HCT116 (cell line): ENCODE measurements around the gene PRPF19. TPM values are rescaled to one million over a fixed set of nuclear protein-coding genes. Genes with fewer than 3 reads are reported as not detected.

Experiments used
- ATAC-seq: fragments of 200-7000 bp; cut with Tn5 transposase; 2 replicates; pipeline ENCODE4 v1.9.1; 2020; ENCODE audit warnings: mild to moderate bottlenecking, moderate library complexity
- BruUV-seq: library from RNA; stranded (reverse); fragments of 400-500 nt; replicated peaks from 2 replicates; lab custom pipeline; 2021; lab: Mats Ljungman, UMichigan
- CTCF ChIA-PET: fragments of 300-600 bp; sonication (Branson Sonifier 250); formaldehyde crosslinking; loops from one replicate; lab custom pipeline; 2021; ENCODE audit warnings: antibody characterized with exemption; lab: Charles Lee
- POLR2A ChIA-PET: fragments of 300-600, 350-600 bp; sonication (Branson Sonifier 250); formaldehyde crosslinking; loops from one replicate; lab custom pipeline; 2021; ENCODE audit warnings: antibody characterized with exemption; lab: Charles Lee
- RAD21 ChIA-PET, 2 experiments: fragments of 300-600 bp; sonication (Branson Sonifier 250); formaldehyde crosslinking; loops; one replicate each; lab custom pipeline; 2023; ENCODE audit warnings: low total read pairs in 2 of 2; ENCODE audit not compliant: uncharacterized antibody in 2 of 2, unreplicated experiment in 2 of 2, low non-redundant PET in 1 of 2; lab: Charles Lee
- DNase-seq: peaks from one replicate; pipeline ENCODE4 v3.0.0-alpha.2; 2010; ENCODE audit warnings: low read depth, low spot score
- H2AFZ ChIP-seq: fragments of 200-600 bp; shearing (Covaris generic), sonication (generic); 2 replicates; pipeline ENCODE4 v1.6.1; 2017; ENCODE audit warnings: low read depth, mixed run types, mixed read lengths, antibody characterized with exemption, low read length; ENCODE audit not compliant: poor library complexity, severe bottlenecking
- H3K27ac ChIP-seq: 2 replicates; pipeline ENCODE4 v1.5.1; 2012; ENCODE audit warnings: low read depth, low read length
- H3K27me3 ChIP-seq: fragments of 200-600 bp; sonication (generic); 2 replicates; pipeline ENCODE4 v1.6.1; 2016; ENCODE audit warnings: mixed run types, low read length, mixed read lengths; ENCODE audit not compliant: insufficient read depth
- H3K36me3 ChIP-seq, 2 experiments: fragments of 200-500 bp in 1 of 2; fragments of 200-600 bp in 1 of 2; sonication (Bioruptor generic) in 1 of 2; sonication (generic) in 1 of 2; 2 replicates each; pipeline versions ENCODE4 v1.5.1 to v1.6.1; 2014 to 2016; ENCODE audit warnings: low read length in 2 of 2, inconsistent platforms in 1 of 2, mixed read lengths in 1 of 2, mixed run types in 1 of 2; ENCODE audit not compliant: insufficient read depth in 2 of 2, control insufficient read depth in 1 of 2
- H3K4me1 ChIP-seq, 2 experiments: fragments of 200-600 bp in 1 of 2; sonication (generic) in 1 of 2; 2 replicates each; pipeline versions ENCODE4 v1.5.1 to v1.6.1; 2012 to 2017; ENCODE audit warnings: low read length in 2 of 2, inconsistent platforms in 1 of 2, mild to moderate bottlenecking in 1 of 2, mixed read lengths in 1 of 2, mixed run types in 1 of 2, moderate library complexity in 1 of 2; ENCODE audit not compliant: insufficient read depth in 2 of 2, control insufficient read depth in 1 of 2
- H3K4me2 ChIP-seq: fragments of 200-600 bp; sonication (generic); 2 replicates; pipeline ENCODE4 v1.6.1; 2017; ENCODE audit warnings: mixed run types, low read length, mixed read lengths
- H3K4me3 ChIP-seq, 2 experiments: fragments of 200-600 bp in 1 of 2; sonication (generic) in 1 of 2; replicated peaks in 1 of 2; 2 replicates each; pipeline ENCODE4 v1.5.1; 2011 to 2016; ENCODE audit warnings: low read length in 2 of 2, control low read depth in 1 of 2, low read depth in 1 of 2, mild to moderate bottlenecking in 1 of 2, mixed read lengths in 1 of 2, mixed run types in 1 of 2
- H3K79me2 ChIP-seq: fragments of 200-600 bp; sonication (generic); 2 replicates; pipeline ENCODE4 v1.6.1; 2017; ENCODE audit warnings: mild to moderate bottlenecking, mixed run types, low read length, moderate library complexity, mixed read lengths; ENCODE audit not compliant: insufficient read depth
- H3K9ac ChIP-seq: fragments of 200-600 bp; sonication (generic); 2 replicates; pipeline ENCODE4 v1.6.1; 2016; ENCODE audit warnings: low read length, mixed read lengths
- H3K9me2 ChIP-seq: fragments of 200-600 bp; sonication (generic), shearing (Covaris generic); 2 replicates; pipeline ENCODE4 v1.6.1; 2017; ENCODE audit warnings: mixed run types, mild to moderate bottlenecking, moderate library complexity; ENCODE audit not compliant: insufficient read depth
- H3K9me3 ChIP-seq, 2 experiments: fragments of 200-500 bp in 1 of 2; fragments of 200-600 bp in 1 of 2; sonication (Bioruptor generic) in 1 of 2; sonication (generic) in 1 of 2; 2 replicates each; pipeline ENCODE4 v1.6.1; 2014 to 2017; ENCODE audit warnings: low read length in 2 of 2, mixed read lengths in 2 of 2, inconsistent platforms in 1 of 2, low read depth in 1 of 2, mild to moderate bottlenecking in 1 of 2, mixed run types in 1 of 2, moderate library complexity in 1 of 2; ENCODE audit not compliant: control insufficient read depth in 1 of 2, insufficient read depth in 1 of 2
- H4K20me1 ChIP-seq: fragments of 200-600 bp; sonication (generic), shearing (Covaris generic); 2 replicates; pipeline ENCODE4 v1.6.1; 2017; ENCODE audit warnings: mixed run types, mild to moderate bottlenecking, moderate library complexity; ENCODE audit not compliant: insufficient read depth
- CBX3 ChIP-seq: IDR thresholded peaks from 2 replicates; pipeline ENCODE4 v1.6.1; 2012; ENCODE audit warnings: low read depth
- EZH2 ChIP-seq: fragments of 200-600 bp; sonication (generic); IDR thresholded peaks from 2 replicates; pipeline ENCODE4 v1.6.1; 2017; ENCODE audit warnings: antibody characterized with exemption, mixed run types
- JUND ChIP-seq: IDR thresholded peaks from 2 replicates; pipeline ENCODE4 v1.6.1; 2012
- intact Hi-C: fragments of 100-400 bp; cut with micrococcal nuclease; formaldehyde crosslinking; loops from 2 replicates; pipeline ENCODE4 v1.10.0; 2022
- total RNA-seq: library from RNA; stranded (reverse); gene quantifications from one replicate; pipeline ENCODE4 v1.2.1, GENCODE V29; 2021; ENCODE audit not compliant: unreplicated experiment
- TF ChIP-seq, protein P1 (sequence below), 3 experiments: fragments of 200-600 bp in 1 of 3; sonication (generic) in 1 of 3; IDR thresholded peaks in 2 of 3; conservative IDR thresholded peaks in 1 of 3; 2 replicates each; pipeline ENCODE4 v1.5.1; 2012 to 2017; ENCODE audit warnings: low read depth in 2 of 3, low read length in 2 of 3, antibody characterized with exemption in 1 of 3, borderline replicate concordance in 1 of 3, control low read depth in 1 of 3, mild to moderate bottlenecking in 1 of 3, mixed read lengths in 1 of 3, mixed run types in 1 of 3, moderate library complexity in 1 of 3; ENCODE audit not compliant: insufficient read depth in 1 of 3
- TF ChIP-seq, protein P2 (sequence below): IDR thresholded peaks from 2 replicates; pipeline ENCODE4 v1.6.1; 2012

The PRPF19 gene
- total RNA-seq, 1 experiment from 2014 or later, result 156 TPM

DNA sequence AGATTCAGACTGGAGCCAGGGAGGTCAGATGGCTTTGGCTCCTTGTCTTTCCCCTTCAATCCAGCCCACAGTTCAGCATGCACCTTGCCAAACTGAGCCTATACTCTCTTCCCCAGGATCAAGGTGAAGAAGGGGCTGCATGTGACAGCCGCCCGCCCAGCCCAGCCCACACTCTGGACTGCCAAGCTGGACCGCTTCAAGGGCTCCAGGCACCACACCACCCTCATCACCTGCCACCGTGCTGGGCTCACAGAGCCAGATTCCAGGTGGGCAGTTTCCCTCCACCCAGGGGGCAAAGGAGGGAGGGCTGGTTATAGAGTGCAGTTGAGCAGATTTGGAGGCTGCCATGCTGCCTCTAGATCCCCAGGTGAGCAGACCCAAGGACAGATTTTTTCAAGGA, 24.0 kb upstream of the PRPF19 start:
- no peaks in the 10 kb centered on the region; the same call in 1 of the 2 replicates for H3K79me2 ChIP-seq
- no peaks in the 10 kb centered on the region for H4K20me1 ChIP-seq
- H3K27me3 ChIP-seq, result no peaks in the 10 kb centered on the region
- no peak overlapping the region for H3K9ac ChIP-seq
- DNase-seq, result no peak
- H3K4me3 ChIP-seq, result no peak overlapping the region
- TF ChIP-seq EZH2, result no peak
- TF ChIP-seq, protein P1, sequence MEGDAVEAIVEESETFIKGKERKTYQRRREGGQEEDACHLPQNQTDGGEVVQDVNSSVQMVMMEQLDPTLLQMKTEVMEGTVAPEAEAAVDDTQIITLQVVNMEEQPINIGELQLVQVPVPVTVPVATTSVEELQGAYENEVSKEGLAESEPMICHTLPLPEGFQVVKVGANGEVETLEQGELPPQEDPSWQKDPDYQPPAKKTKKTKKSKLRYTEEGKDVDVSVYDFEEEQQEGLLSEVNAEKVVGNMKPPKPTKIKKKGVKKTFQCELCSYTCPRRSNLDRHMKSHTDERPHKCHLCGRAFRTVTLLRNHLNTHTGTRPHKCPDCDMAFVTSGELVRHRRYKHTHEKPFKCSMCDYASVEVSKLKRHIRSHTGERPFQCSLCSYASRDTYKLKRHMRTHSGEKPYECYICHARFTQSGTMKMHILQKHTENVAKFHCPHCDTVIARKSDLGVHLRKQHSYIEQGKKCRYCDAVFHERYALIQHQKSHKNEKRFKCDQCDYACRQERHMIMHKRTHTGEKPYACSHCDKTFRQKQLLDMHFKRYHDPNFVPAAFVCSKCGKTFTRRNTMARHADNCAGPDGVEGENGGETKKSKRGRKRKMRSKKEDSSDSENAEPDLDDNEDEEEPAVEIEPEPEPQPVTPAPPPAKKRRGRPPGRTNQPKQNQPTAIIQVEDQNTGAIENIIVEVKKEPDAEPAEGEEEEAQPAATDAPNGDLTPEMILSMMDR (IDR thresholded peaks at IDR 0.05 in 2 of 3, conservative IDR thresholded peaks at IDR 0.05 in 1 of 3; ENCODE audit: borderline replicate concordance in 1 of 3, insufficient read depth in 1 of 3, low read depth in 2 of 3, low read length in 2 of 3), result no peak
- TF ChIP-seq JUND, result no peak
- ChIA-PET RAD21 (no interaction called here), POLR2A (no interaction called here), CTCF (no interaction called here)
- H2AFZ ChIP-seq, result no peak overlapping the region
- no peaks in the 10 kb centered on the region for H3K9me3 ChIP-seq
- intact Hi-C loops, result no loop called here
- H3K4me1 ChIP-seq, result peaks cover 8% of the 10 kb centered on the region in 2 experiments
- BruUV-seq, result no TSS peak
- no peak for ATAC-seq
- peaks cover 13 to 25% of the 10 kb centered on the region in 2 experiments; a peak in 3 of 4 replicates for H3K36me3 ChIP-seq
- H3K27ac ChIP-seq, result no peak overlapping the region
- no peak overlapping the region for H3K4me2 ChIP-seq
- no peaks in the 10 kb centered on the region for H3K9me2 ChIP-seq

DNA sequence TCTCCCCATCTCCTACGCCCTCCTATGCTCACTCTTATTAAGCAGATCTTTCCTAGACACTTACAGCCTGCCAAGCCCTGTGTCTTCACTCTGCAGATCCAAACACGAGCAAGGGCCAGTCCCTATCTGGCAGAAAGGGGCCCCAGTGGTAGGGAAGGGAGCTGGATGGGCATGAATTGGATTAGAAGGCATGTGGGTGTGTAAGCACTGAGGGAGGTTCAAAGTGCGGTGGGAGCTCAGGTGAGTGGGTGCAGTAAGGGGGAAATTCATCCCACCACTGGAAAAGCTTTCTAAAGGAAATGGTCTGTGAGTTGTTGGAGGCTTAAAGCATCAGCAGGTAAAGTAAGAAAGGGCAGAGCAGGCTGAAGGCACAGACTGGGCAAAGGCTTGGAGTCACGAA, 23.4 kb upstream of the PRPF19 start:
- Histone ChIP-seq H3K4me1 (peaks cover 8 to 13% of the 10 kb centered on the region in 2 experiments), H3K27me3 (no peaks in the 10 kb centered on the region), H3K79me2 (no peaks in the 10 kb centered on the region; the same call in 1 of the 2 replicates), H3K4me3 (no peak overlapping the region), H3K4me2 (no peak overlapping the region), H3K27ac (no peak overlapping the region), H3K36me3 (peaks cover 13 to 25% of the 10 kb centered on the region in 2 experiments; a peak in 3 of 4 replicates), H3K9me2 (no peaks in the 10 kb centered on the region), H3K9me3 (no peaks in the 10 kb centered on the region), H2AFZ (no peak overlapping the region), H4K20me1 (no peaks in the 10 kb centered on the region), H3K9ac (no peak overlapping the region)
- no TSS peak for BruUV-seq
- ChIA-PET POLR2A (no interaction called here), CTCF (no interaction called here), RAD21 (no interaction called here)
- ATAC-seq (no peak), DNase-seq (no peak)
- TF ChIP-seq, protein P2, sequence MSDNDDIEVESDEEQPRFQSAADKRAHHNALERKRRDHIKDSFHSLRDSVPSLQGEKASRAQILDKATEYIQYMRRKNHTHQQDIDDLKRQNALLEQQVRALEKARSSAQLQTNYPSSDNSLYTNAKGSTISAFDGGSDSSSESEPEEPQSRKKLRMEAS, result no peak
- no peak for TF ChIP-seq CBX3
- intact Hi-C loops, result no loop called here
